Erythroblast (primary cell): ENCODE data around the gene PRKAR1B.

Experiments
- GATA1 ChIP-seq: IDR thresholded peaks from 2 replicates; pipeline ENCODE4 v1.6.1; 2011; ENCODE audit warnings: low read depth, mild to moderate bottlenecking, control low read depth, low read length, moderate library complexity
- POLR2A ChIP-seq: IDR thresholded peaks from 2 replicates; pipeline ENCODE4 v1.6.1; 2011; ENCODE audit warnings: mild to moderate bottlenecking, low read length

DNA sequence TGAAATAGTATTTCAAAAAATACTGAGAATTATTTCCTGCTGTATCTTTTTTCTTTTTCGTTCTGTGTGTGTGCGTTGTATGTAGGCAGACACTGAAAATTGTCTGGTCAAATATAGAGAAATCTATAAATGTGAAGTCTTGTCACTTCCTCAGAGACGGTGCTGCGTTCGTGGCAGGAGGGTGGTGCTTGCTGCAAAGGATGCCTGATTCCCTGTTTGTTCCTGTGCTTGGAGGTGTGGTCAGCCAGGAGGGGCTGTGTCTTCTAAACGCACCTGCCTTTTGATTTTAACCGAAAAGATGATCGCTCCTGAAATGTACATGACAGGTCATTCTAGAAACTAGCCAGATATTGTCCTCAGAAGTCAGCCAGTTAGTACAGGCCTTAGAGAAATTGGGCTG, 32.5 kb upstream of the PRKAR1B start:
- TF ChIP-seq POLR2A = no peak
- TF ChIP-seq GATA1 = no peak
